ENCODE measurements around the gene MYO16.

MYO16 gene

GRCh38 chr13:108851660-108852059 lies 222.2 kb downstream of the MYO16 start:
- CTCF ChIA-PET: no interaction called here
- TF ChIP-seq ZNF521 (tag by site-specific recombination; IDR thresholded peaks at IDR 0.05) (no peak), ZNF664 (tag by site-specific recombination; IDR thresholded peaks at IDR 0.05) (no peak), HIC1 (tag by site-specific recombination; IDR thresholded peaks at IDR 0.05) (no peak), ZNF302 (tag by site-specific recombination; IDR thresholded peaks at IDR 0.05; ENCODE audit: low read depth) (no peak), SALL2 (tag by site-specific recombination; IDR thresholded peaks at IDR 0.05; ENCODE audit: borderline replicate concordance) (no peak), BCL11B (tag by site-specific recombination; IDR thresholded peaks at IDR 0.05; ENCODE audit: low read depth) (no peak)
- POLR2A ChIA-PET: no interaction called here
- H3K9me3 ChIP-seq (ENCODE audit: control insufficient read depth, insufficient read depth, low read depth, low read length): no peaks in the 10 kb centered on the region
- H3K4me3 ChIP-seq (ENCODE audit: low read depth, low read length): no peak overlapping the region
- H3K4me1 ChIP-seq (ENCODE audit: control insufficient read depth, insufficient read depth, low read length): no peaks in the 10 kb centered on the region
- no peak overlapping the region for H3K27ac ChIP-seq (ENCODE audit: extremely low read depth, low read depth, low read length)
- H3K36me3 ChIP-seq (ENCODE audit: control insufficient read depth in 2 of 2, insufficient read depth in 1 of 2, low read length in 2 of 2): no peaks in the 10 kb centered on the region

GRCh38 chr13:108853031-108853430 lies 223.6 kb downstream of the MYO16 start:
- Histone ChIP-seq H3K9me3 (ENCODE audit: control insufficient read depth, insufficient read depth, low read depth, low read length) (no peaks in the 10 kb centered on the region), H3K36me3 (ENCODE audit: control insufficient read depth in 2 of 2, insufficient read depth in 1 of 2, low read length in 2 of 2) (no peaks in the 10 kb centered on the region), H3K27ac (ENCODE audit: extremely low read depth, low read depth, low read length) (no peak overlapping the region), H3K4me1 (ENCODE audit: control insufficient read depth, insufficient read depth, low read length) (no peaks in the 10 kb centered on the region), H3K4me3 (ENCODE audit: low read depth, low read length) (no peak overlapping the region)
- ChIA-PET CTCF (no interaction called here), POLR2A (no interaction called here)
- TF ChIP-seq ZNF175 (tag by site-specific recombination; IDR thresholded peaks at IDR 0.05): no peak
- TF ChIP-seq SP7 (tag by site-specific recombination; IDR thresholded peaks at IDR 0.05): no peak
- TF ChIP-seq ZNF37A (tag by site-specific recombination; IDR thresholded peaks at IDR 0.05): no peak
- no peak for TF ChIP-seq ZFP69B (tag by site-specific recombination; IDR thresholded peaks at IDR 0.05)
- no peak for TF ChIP-seq ZNF776 (tag by site-specific recombination; IDR thresholded peaks at IDR 0.05; ENCODE audit: borderline replicate concordance)
- no peak for TF ChIP-seq SALL2 (tag by site-specific recombination; IDR thresholded peaks at IDR 0.05; ENCODE audit: borderline replicate concordance)
- TF ChIP-seq CTCF (tag by site-specific recombination; IDR thresholded peaks at IDR 0.05): no peak
- TF ChIP-seq PBX3 (CRISPR knock-in tag; IDR thresholded peaks at IDR 0.05): no peak
- TF ChIP-seq ZSCAN4 (tag by site-specific recombination; IDR thresholded peaks at IDR 0.05): no peak
- no peak for TF ChIP-seq ZNF10 (tag by site-specific recombination; IDR thresholded peaks at IDR 0.05)
- TF ChIP-seq ZNF544 (tag by site-specific recombination; IDR thresholded peaks at IDR 0.05): no peak
- TF ChIP-seq ZNF274 (IDR thresholded peaks at IDR 0.05; ENCODE audit: low read length): no peak
- TF ChIP-seq ZNF274 (tag by site-specific recombination; IDR thresholded peaks at IDR 0.05; ENCODE audit: borderline replicate concordance): no peak
- no peak for TF ChIP-seq TRIM28 (IDR thresholded peaks at IDR 0.05; ENCODE audit: borderline replicate concordance, low read length)
- TF ChIP-seq ZNF76 (tag by site-specific recombination; IDR thresholded peaks at IDR 0.05; ENCODE audit: borderline replicate concordance, low read depth): no peak
- TF ChIP-seq SCRT1 (tag by site-specific recombination; IDR thresholded peaks at IDR 0.05; ENCODE audit: borderline replicate concordance): no peak

Data from HEK293 (cell line).